CD4-positive, alpha-beta T cell treated with Interleukin-17A for 1 hour (primary cell): Measurements from ENCODE around the gene GABRE.

Experiments used
- DNase-seq: peaks from one replicate; pipeline ENCODE4 v3.0.0-alpha.2; 2020

The GABRE gene

GRCh38 chrX:151974336-151975227 is at the start of gene GABRE:
Gene GABRE, minus strand, starts transcription at chrX:151974676. Its CDS starts 51 bp downstream, at chrX:151974625.
- no peak for DNase-seq

GRCh38 chrX:152020888-152021287 is 46.4 kb upstream of the GABRE start:
- DNase-seq: no peak

GRCh38 chrX:151999813-152000212 is 25.3 kb upstream of the GABRE start:
- DNase-seq: no peak

GRCh38 chrX:151997539-151997938 is 23.1 kb upstream of the GABRE start:
- no peak for DNase-seq

DNA sequence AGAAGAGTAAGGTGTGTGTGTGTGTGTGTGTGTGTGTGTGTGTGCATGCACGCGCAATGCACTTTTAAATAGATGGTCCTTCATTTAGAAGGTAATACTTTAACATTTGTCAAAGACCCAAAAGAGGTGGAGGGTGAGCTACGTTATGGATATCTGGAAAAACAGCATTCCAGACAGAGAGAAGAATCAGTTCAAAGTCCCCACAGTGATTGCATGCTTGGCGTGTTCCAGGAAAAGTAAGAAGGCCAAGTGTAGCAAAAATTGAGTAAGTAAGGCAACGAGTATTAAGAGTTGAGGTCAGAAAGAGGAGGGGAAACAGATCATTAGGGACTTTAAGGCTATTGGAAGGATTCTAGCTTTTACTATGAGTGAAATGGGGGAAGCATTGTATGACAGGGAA is 21.9 kb upstream of the GABRE start:
- no peak for DNase-seq

GRCh38 chrX:151994476-151994875 is 20.0 kb upstream of the GABRE start:
- no peak for DNase-seq

- DNase-seq: no peak
These were observed 14.3 kb upstream of the GABRE start for GRCh38 chrX:151988706-151989299.

- DNase-seq: no peak
These were observed 12.6 kb upstream of the GABRE start for GRCh38 chrX:151987108-151987507.

DNA sequence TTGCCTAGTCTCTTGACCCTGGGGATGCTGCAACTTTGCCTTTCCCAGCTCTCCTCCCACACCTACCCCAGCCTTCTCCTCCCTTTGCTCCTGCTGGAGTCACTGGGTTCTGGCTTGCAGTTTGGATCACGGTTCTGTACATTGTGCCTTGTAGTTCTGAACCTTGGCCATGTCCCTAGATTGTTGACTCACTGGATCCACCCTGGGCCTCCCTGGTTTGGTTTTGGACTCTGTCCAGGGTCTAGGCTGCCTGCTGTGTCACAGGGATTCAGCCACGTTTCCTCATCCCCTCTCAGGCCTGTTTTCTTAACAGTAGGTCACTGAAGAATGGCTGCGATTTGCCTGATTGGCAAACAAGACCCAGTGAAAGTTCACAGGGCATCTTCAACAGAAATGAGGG is 11.5 kb upstream of the GABRE start:
- no peak for DNase-seq

GRCh38 chrX:151985531-151985930 is 11.1 kb upstream of the GABRE start:
- DNase-seq: no peak

DNA sequence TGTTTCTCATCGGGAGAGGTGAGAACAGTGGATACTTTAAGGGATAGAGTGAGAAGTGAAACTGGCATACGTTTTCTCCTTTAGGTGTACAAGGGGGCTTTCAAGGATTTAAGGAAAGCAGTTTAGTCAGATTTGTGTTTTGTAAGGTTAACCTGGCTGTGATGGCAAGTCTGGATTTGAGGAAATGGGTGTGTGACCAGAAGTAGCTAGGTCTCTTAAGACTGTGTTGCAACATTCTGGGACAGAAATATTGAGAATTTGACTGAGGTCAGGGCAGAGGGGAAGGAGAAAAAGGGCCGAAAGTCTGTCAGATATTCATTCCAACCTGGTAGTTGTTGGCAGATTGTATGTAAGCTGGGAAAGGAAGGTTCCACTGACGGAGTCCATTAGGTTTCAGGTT is 10.4 kb upstream of the GABRE start:
- DNase-seq: no peak

DNA sequence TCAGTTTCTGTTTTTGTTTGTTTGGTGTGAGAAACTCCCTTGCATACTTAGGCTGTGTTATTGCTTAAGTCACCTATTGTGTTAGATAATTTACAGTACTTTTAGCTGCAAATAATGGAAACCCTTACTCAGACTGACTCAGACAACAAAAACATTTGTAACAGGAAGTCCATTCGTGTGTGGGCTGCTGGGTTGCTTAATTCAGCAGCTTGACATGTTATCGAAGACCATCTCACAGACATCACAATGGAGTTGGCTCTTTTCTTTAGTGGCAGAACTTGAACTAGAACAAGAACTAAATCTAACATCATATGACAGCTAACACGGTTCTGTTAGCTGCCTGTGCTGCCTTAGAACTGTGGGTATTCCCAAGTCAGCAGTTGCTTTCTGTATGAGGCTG is 9.9 kb upstream of the GABRE start:
- DNase-seq: no peak

- DNase-seq: no peak
These were observed 8.7 kb upstream of the GABRE start for GRCh38 chrX:151983186-151983585.

DNA sequence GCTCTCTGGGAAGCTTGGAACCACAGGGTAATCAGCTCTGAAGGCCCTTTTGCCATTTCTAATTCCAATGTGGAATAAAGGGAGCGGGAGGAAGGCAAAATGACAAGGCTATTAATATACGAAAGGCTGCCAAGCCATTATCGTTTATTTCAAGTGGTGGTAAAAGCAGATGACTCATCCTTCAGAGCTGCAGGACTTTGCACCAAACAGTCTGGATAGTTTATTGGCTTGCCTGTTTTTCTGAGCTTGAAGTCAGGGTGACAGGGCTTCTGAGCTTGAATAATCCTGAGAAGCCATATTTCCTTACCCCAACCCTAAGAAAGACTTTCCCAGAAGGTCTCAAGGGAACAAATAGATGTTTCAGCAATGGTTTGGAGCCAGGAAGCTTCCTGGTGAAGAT is 7.7 kb upstream of the GABRE start:
- no peak for DNase-seq

DNA sequence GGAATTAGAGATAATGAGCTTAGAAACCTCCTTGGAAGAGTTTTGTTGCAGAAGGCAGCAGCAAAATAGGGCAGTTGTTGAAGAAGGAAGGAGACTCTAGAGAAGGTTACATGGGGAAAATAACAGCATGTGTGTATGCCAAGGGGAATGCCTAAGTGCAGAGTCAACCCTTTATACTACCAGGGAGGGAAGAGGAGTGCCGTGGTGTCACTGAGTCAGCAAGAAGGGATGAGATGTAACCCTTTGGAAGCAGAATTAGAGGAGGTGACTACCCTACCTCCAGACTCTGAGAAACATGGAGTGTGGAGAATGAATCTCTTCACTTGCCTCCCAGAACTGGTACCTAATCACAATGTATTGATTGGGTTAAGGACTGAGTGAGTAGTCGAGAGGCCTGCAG is 6.7 kb upstream of the GABRE start:
- no peak for DNase-seq

DNA sequence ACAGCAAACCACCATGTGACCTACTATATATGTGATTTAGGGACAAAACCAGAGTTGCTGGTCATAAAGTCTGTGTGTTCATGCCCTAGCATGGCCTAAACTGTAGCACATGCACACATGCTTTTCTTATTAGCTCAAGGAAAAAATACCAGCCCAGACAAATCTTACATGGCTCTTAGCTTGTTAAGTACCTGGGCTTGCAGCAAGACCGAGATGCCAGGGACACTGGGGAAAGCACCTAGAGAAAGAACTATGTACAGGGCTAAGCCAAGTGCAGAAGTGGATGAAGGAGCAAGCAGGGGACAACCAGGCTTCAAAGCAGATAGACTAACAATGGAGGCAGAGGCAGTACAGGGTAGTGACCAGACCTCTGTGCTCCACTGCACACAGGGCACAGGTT is 3.4 kb upstream of the GABRE start:
- DNase-seq: no peak

GRCh38 chrX:151977009-151977408 is 2.5 kb upstream of the GABRE start:
- DNase-seq: no peak

- no peak for DNase-seq
These were observed 1.3 kb upstream of the GABRE start for GRCh38 chrX:151975736-151976275.

GRCh38 chrX:151975228-151975593 is 735 bp upstream of the GABRE start:
- no peak for DNase-seq

GRCh38 chrX:151973851-151974335 is 583 bp downstream of the GABRE start:
- no peak for DNase-seq

- DNase-seq: no peak
These were observed 1.3 kb downstream of the GABRE start for GRCh38 chrX:151973060-151973661.

- DNase-seq: no peak
These were observed 3.8 kb downstream of the GABRE start for GRCh38 chrX:151970661-151971060.

- DNase-seq: no peak
These were observed 4.4 kb downstream of the GABRE start for GRCh38 chrX:151970027-151970426.

- DNase-seq: no peak
These were observed 8.2 kb downstream of the GABRE start for GRCh38 chrX:151966236-151966635.
